GM19035 (cell line): ENCODE measurements around the gene EVX1.

Experiments used
- ATAC-seq: cut with Tn5 transposase; IDR thresholded peaks from one replicate; pipeline ENCODE4 v1.9.1; 2021; ENCODE audit not compliant: unreplicated experiment

Gene EVX1

GRCh38 chr7:27242555-27243339 lies at the start of gene EVX1:
EVX1 (plus strand) TSS chr7:27242802; CDS start chr7:27243031, 229 bp downstream.
- no peak for ATAC-seq

- ATAC-seq, result no peak
These were observed 49.1 kb upstream of the EVX1 start for GRCh38 chr7:27193335-27194001.

- ATAC-seq, result no peak
These were observed 48.6 kb upstream of the EVX1 start for GRCh38 chr7:27194002-27194352.

- ATAC-seq, result no peak
These were observed 47.8 kb upstream of the EVX1 start for GRCh38 chr7:27194686-27195379.

GRCh38 chr7:27196287-27196767 lies 46.3 kb upstream of the EVX1 start:
- ATAC-seq, result no peak

GRCh38 chr7:27197137-27198042 lies 45.2 kb upstream of the EVX1 start:
- ATAC-seq, result no peak

- ATAC-seq, result no peak
These were observed 44.3 kb upstream of the EVX1 start for GRCh38 chr7:27198138-27198841.

- ATAC-seq, result no peak
These were observed 43.5 kb upstream of the EVX1 start for GRCh38 chr7:27198871-27199801.

- ATAC-seq, result peak; percentile 72
These were observed 42.5 kb upstream of the EVX1 start, which contains the start of gene HOXA13 for GRCh38 chr7:27199849-27200760. HOXA13 (minus strand) TSS chr7:27200091; CDS start chr7:27200077, 14 bp downstream.

GRCh38 chr7:27200761-27201579 lies 41.6 kb upstream of the EVX1 start:
- ATAC-seq, result no peak

- no peak for ATAC-seq
These were observed 41.0 kb upstream of the EVX1 start for GRCh38 chr7:27201580-27202017.

GRCh38 chr7:27202018-27202861 lies 40.4 kb upstream of the EVX1 start:
- no peak for ATAC-seq

GRCh38 chr7:27202862-27203134 lies 39.8 kb upstream of the EVX1 start:
- ATAC-seq, result no peak

GRCh38 chr7:27203365-27203953 lies 39.1 kb upstream of the EVX1 start:
- ATAC-seq, result no peak

- ATAC-seq, result no peak
These were observed 38.5 kb upstream of the EVX1 start for GRCh38 chr7:27203964-27204594.
